Regular cardiac myocyte (primary cell): ENCODE data around the gene CD82. TPM values are rescaled to one million over a fixed set of nuclear protein-coding genes. Genes with fewer than 3 reads are reported as not detected.

Experiments used
- total RNA-seq: library from RNA; depleted of rRNA; stranded (reverse); fragments of >200 nt; gene quantifications from 2 replicates; pipeline ENCODE4 v1.2.3, GENCODE V29; 2014

Gene CD82
- 6.7 and 29.3 TPM in 2 replicates for total RNA-seq

DNA sequence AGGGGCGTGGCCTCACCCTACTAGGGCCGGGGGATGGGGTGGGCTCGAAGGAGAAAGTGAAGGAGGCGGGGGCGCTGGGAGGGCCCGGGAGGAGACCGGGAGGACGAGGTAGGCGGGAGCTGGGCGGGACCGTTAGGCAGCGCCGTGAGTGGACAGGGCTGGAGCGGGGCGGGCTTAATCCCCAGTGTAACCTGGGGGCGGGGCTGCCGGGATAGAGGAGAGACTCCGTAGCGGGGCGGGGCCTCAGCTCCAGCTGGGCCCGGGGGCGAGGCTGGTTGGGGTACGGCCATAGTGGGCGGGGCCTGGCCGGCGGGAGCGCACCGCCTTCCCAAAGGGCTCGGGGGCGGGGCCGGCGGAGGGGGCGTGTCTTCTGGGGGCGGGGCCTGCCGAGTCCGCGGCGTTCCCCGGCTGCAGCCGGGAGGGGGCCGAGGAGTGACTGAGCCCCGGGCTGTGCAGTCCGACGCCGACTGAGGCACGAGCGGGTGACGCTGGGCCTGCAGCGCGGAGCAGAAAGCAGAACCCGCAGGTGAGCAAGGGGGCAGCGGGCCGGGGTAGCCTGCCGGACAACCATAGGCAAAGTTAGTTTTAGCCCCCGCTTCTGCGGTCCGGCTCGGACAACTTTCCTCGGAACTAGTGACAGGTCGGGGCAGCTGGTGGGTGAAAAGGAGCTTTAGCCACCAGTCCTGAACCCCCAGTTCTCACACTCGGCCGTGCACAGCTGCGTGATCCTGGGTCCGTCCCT is at the start of gene CD82:
TSS of gene CD82 (plus strand) at position 453 of the 742 bp plus-strand sequence. CDS start 29,000 bp downstream, outside the sequence.

Other genes with a start within 250 kb of the CD82 start
- under 0.01 TPM in 2 replicates for gene TSPAN18, start 161.3 kb downstream of the CD82 start, total RNA-seq